NCI-H146 (cell line): ENCODE data around the gene YOD1.

Experiments
- DNase-seq: peaks from one replicate; lab custom pipeline; 2025; lab: John Stamatoyannopoulos, UW

Gene YOD1

GRCh38 chr1:207072233-207072632 lies 21.2 kb upstream of the YOD1 start:
- no peak for DNase-seq

- DNase-seq, result no peak
Observed at GRCh38 chr1:207071426-207071825, 20.4 kb upstream of the YOD1 start.

GRCh38 chr1:207070811-207071210 lies 19.8 kb upstream of the YOD1 start:
- DNase-seq, result no peak

DNA sequence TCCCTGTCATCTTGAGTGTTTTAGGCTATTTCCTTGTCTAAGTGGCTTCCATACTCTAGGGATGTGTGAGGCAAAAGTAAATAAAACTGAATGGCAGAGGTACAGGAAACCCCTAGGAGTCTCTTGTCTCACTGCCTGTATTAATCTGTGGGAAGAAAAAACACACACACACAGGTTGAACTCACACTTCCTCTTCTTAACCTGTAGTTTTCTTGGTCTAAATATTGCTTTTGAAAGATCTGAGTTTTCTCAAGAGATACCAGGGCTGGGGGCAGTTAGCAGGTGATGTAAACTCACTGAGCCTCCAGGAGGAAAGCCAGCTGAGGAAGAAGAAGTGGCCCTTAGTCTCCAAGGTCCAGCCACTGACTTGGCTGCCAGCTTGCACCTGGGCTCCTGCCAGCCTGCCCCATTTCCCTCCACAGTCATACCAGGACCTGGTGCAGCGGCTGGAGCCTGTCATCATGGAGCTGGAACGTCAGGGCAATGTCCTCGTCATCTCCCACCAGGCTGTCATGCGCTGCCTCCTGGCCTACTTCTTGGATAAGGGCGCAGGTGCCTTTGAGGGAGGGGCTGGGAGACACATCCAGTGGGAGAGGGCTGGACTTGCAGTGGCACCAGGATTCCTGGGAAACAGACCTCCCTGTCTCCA lies 19.0 kb upstream of the YOD1 start:
- no peak for DNase-seq

- DNase-seq, result no peak
Observed at GRCh38 chr1:207069061-207069460, 18.1 kb upstream of the YOD1 start.

DNA sequence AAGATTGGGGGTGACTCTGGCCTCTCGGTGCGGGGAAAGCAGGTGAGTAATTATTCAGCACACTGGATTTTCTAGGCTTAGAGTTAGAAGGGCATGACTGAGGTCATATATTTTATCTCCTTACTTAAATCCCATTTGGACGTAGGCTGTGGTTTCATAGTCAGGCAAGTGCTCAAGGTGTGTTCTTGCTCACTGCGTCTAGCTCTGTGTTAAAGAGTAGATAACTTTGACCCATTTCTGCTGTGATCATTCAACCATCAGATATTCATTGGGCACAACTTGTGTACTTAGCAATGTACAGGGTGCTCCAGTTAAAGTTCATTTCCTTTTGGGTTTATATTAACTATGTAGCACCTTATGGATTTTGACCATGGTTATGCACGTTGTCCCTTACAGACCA lies 16.7 kb upstream of the YOD1 start:
- no peak for DNase-seq

GRCh38 chr1:207067185-207067584 lies 16.2 kb upstream of the YOD1 start:
- no peak for DNase-seq

DNA sequence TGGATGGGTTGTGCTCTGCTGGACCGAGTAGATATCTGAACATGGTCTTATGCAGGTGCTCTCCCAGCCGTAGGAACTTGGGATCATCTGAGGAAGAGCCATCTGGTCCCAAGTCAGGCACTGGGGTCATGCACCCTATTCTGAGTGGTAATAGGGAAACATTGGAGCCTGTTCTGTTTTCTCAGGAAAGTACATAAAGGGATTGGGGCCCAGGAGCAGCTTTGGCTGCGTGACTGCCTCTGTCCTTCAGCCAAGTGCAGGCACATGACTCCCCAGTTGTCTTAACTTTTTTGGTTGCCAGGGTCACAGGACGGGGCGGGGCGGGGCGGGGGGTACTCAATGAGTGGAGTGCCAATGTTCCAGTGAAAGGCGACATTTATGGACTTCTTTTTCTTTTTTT lies 13.6 kb upstream of the YOD1 start:
- no peak for DNase-seq

DNA sequence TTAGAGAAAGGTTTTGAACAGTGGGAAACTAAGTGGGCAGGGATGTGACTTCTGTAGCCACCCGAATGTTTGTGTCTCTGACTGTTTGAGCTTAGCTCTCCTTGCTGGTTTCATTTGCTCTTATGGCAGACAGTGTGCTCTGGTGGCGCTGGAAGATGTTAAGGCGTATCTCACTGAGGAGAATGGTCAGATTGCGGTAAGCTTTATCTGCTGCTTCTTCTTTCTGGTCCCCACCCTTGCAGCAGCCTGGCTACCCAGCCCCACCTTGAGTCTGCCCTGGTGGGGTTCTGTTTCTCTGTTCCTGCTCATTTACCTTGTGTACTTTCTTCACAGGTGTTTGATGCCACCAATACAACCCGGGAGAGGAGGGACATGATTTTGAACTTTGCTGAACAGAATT lies 12.0 kb upstream of the YOD1 start:
- no peak for DNase-seq

GRCh38 chr1:207062058-207062457 lies 11.1 kb upstream of the YOD1 start:
- DNase-seq, result no peak

DNA sequence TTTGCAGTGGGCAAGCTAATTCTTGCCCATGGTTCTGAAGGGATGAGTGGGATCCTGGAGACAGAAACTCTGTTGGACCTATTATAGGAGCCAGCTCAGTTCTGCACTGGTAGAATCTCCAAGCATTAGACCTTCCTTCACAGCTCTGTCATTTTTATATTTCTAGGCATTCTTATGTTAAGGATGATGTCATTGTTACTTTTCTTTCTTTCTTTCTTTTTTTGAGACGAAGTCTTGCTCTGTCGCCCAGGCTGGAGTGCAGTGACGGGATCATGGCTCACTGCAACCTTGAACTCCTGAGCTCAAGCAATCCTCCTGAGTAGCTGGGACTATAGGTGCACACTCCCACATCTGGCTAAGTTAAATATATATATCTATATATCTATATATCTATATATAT lies 9.6 kb upstream of the YOD1 start:
- no peak for DNase-seq

DNA sequence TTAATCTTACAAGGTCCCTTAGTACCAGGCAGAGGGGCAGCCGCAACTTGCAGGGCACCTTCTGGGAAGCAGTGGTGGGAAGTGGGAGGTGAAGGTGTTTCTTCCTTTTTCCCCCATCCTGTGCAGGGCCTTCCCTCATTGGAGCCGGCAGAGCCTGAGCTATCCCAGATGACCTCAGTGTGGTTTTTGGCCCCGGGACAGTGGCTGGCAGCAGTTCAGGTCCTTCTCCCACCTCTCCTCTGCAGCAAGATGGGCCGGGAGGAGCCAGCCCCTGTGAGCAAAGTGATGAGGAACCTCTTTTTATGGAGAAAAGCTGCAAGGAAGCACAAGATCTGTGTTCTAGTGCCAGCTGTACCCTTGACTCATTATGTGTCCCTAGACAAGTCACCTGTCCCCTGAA lies 8.9 kb upstream of the YOD1 start:
- no peak for DNase-seq

- DNase-seq, result no peak
Observed at GRCh38 chr1:207058878-207059867, 8.2 kb upstream of the YOD1 start.

GRCh38 chr1:207058252-207058651 lies 7.2 kb upstream of the YOD1 start:
- DNase-seq, result no peak

- no peak for DNase-seq
Observed at GRCh38 chr1:207056673-207057072, 5.7 kb upstream of the YOD1 start.

DNA sequence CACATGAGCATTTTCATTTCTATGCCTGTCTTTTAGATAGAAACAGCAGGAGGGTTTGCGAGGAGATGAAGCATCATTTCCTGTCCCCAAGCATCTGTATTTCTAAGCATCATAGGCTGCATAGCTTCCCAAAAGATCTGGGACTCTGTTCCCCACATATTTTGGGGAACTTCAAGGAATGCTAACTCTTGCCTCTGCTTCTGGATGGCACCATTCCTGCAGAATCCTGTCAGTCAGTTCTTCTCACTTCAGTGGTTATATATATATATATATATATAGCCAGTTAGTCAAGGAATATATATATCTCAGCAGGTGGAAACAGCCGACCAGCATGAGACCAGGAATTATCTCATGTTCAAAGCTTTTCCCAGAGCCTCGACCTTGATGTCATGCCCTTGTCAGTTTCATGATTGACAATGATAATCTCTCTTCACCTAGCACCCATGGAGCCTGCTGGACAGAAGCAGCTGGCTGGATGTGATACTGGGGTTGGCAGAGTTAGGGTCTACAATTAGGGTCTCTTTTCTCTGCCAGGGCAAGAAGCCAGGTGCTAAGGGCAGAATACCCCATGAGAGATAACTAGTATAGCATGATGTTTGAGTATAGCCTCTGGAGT lies 4.5 kb upstream of the YOD1 start:
- DNase-seq, result no peak

DNA sequence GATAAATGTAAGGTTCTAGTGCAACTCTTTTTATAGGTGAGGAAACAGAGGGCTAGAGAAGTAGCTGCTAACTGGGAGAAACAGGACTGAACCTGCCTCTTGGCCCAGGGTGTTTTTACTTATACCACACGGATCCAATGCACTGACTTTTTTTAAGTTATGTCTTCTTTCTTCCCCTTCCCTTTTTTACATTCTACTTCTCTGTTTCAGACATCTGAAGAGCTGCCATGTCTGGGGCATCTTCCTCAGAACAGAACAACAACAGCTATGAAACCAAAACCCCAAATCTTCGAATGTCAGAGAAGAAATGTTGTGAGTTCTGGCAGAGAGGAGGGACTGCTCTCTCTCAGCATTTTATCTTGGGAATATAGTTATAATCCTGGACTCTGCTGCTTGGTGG lies 3.5 kb upstream of the YOD1 start:
- no peak for DNase-seq

- peak; percentile 100 for DNase-seq
Observed at GRCh38 chr1:207052911-207053769, 2.1 kb upstream of the YOD1 start, which contains the start of gene PFKFB2. TSS of gene PFKFB2 (plus strand) at chr1:207053275. CDS start at chr1:207054718, 1,443 bp downstream.

DNA sequence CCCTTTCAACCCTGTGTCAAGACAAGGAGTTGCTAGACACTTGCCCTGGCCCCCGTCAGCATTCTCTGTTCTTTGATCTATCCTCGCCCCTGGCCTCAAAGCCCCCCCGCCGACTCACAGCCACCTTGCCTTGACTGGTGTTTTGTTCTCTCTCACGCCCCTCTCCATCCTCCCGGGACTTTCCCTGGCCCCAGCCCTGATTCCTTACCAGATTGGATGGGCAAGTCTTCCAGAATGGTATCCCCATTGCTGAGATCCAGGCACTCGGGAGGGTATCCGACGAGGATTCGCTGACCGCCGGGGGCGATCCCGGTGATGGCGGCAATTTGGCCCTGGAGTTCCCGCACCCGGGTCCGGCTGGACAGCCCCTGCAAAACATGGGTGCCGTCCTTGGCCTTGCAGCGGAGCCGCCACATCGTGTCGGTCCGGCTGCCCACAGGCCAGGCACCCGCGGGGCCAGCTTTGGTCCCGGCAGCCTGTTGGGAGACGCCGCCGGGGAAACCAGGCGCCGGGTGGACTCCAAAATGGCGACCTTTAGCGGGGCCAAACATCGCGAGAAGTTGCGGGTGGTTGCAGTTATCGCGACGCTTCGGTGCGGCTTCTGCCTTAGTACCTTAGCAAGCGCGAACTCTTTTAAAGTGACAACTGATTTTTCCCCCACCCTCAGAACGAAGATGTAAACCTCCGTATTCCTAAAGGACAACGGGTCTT lies 373 bp downstream of the YOD1 start:
- DNase-seq, result peak; percentile 92

DNA sequence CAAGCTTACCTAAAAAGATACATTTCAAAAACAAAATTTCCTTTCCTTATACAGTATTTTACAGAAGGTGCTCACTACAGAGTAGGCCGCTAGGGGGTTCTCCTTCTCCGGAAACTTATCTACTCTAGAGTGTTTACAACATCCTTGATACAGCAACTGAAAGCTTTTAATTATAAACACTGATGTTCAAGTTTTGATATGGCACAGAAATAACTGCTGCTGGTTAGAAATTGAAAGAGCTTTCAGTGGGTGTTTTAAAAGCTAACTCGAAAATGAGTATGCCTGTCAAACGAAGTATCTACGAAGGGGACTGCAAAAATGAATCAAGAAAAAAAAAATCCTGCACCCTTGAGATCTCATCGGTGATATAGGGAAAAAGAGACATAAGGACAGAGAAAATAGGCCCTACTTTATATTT lies 1.0 kb downstream of the YOD1 start:
- DNase-seq, result peak; percentile 54

GRCh38 chr1:207049514-207049913 lies 1.5 kb downstream of the YOD1 start:
- no peak for DNase-seq
